Measurements from ENCODE around the gene PDGFRB. TPM values are rescaled to one million over a fixed set of nuclear protein-coding genes. Genes with fewer than 3 reads are reported as not detected.

PDGFRB gene
- total RNA-seq, 4 donors from 2014 or later = 20.2 to 56.3 (median 28.3) TPM

GRCh38 chr5:150079909-150080461 is 75.7 kb downstream of the PDGFRB start:
- WGBS, 2 donors (ENCODE audit: low coverage in 1 of 2) = 94% methylated on average over 19 of the region's 19 CpGs; no CpG with 5 or more reads in 1 of the 2 donors
- intact Hi-C loops (cut with DNase I; ENCODE audit: low total_unique reads) = loop anchor here (10.0 kb wide), 1 partner anchor 1905 kb away; no protein-coding TSS in a partner anchor
- no peak overlapping the region for H3K27ac ChIP-seq

GRCh38 chr5:150078802-150079689 is 76.6 kb downstream of the PDGFRB start:
- TF ChIP-seq POLR2AphosphoS5 (IDR thresholded peaks at IDR 0.05) (no peak), POLR2A (IDR thresholded peaks at IDR 0.05) (no peak), EP300 (IDR thresholded peaks at IDR 0.05; ENCODE audit: low read depth) (no peak)
- TF ChIP-seq, protein P1, sequence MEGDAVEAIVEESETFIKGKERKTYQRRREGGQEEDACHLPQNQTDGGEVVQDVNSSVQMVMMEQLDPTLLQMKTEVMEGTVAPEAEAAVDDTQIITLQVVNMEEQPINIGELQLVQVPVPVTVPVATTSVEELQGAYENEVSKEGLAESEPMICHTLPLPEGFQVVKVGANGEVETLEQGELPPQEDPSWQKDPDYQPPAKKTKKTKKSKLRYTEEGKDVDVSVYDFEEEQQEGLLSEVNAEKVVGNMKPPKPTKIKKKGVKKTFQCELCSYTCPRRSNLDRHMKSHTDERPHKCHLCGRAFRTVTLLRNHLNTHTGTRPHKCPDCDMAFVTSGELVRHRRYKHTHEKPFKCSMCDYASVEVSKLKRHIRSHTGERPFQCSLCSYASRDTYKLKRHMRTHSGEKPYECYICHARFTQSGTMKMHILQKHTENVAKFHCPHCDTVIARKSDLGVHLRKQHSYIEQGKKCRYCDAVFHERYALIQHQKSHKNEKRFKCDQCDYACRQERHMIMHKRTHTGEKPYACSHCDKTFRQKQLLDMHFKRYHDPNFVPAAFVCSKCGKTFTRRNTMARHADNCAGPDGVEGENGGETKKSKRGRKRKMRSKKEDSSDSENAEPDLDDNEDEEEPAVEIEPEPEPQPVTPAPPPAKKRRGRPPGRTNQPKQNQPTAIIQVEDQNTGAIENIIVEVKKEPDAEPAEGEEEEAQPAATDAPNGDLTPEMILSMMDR (IDR thresholded peaks at IDR 0.05) = no peak
- DNase-seq = no peak
- H3K4me1 ChIP-seq = no peaks in the 10 kb centered on the region
- intact Hi-C loops (cut with DNase I; ENCODE audit: low total_unique reads) (loop anchor here (10.0 kb wide), 1 partner anchor 1906 kb away; no protein-coding TSS in a partner anchor), in situ Hi-C loops (cut with MboI; ENCODE audit: low pct_ligation_motif_present in 1 of 4, low pct_unique_long_range_greater_than_20kb in 1 of 4, low sequenced_read_pairs in 3 of 4) (no loop called here)
- 89 to 91% methylated on average over 4 to 7 of the region's 7 CpGs for WGBS, 2 donors (ENCODE audit: low coverage in 1 of 2)
- no peaks in the 10 kb centered on the region for H3K9me3 ChIP-seq
- H3K27me3 ChIP-seq = no peaks in the 10 kb centered on the region
- H3K27ac ChIP-seq = no peak overlapping the region
- H3K4me3 ChIP-seq = no peak overlapping the region
- no peaks in the 10 kb centered on the region for H3K36me3 ChIP-seq

More at GRCh38 chr5:150079909-150080461, 75.7 kb downstream of the PDGFRB start:
- Histone ChIP-seq H3K4me1 (no peaks in the 10 kb centered on the region), H3K36me3 (no peaks in the 10 kb centered on the region), H3K27me3 (no peaks in the 10 kb centered on the region), H3K9me3 (no peaks in the 10 kb centered on the region), H3K4me3 (no peak overlapping the region)
- TF ChIP-seq POLR2A (IDR thresholded peaks at IDR 0.05) (no peak), POLR2AphosphoS5 (IDR thresholded peaks at IDR 0.05) (no peak), EP300 (IDR thresholded peaks at IDR 0.05; ENCODE audit: low read depth) (no peak)
- TF ChIP-seq, protein P1 (IDR thresholded peaks at IDR 0.05) = no peak
- in situ Hi-C loops (cut with MboI; ENCODE audit: low pct_ligation_motif_present in 1 of 4, low pct_unique_long_range_greater_than_20kb in 1 of 4, low sequenced_read_pairs in 3 of 4) = no loop called here
- no peak for DNase-seq

- 93 to 95% methylated on average over 3 to 8 of the region's 8 CpGs for WGBS, 2 donors (ENCODE audit: low coverage in 1 of 2)
- no peak for DNase-seq
- Histone ChIP-seq H3K4me3 (no peak overlapping the region), H3K27ac (no peak overlapping the region), H3K27me3 (no peaks in the 10 kb centered on the region), H3K9me3 (no peaks in the 10 kb centered on the region), H3K4me1 (no peaks in the 10 kb centered on the region), H3K36me3 (no peaks in the 10 kb centered on the region)
- intact Hi-C loops (cut with DNase I; ENCODE audit: low total_unique reads) = loop anchor here (10.0 kb wide), 1 partner anchor 1907 kb away; no protein-coding TSS in a partner anchor
- in situ Hi-C loops (cut with MboI; ENCODE audit: low pct_ligation_motif_present in 1 of 4, low pct_unique_long_range_greater_than_20kb in 1 of 4, low sequenced_read_pairs in 3 of 4) = no loop called here
- TF ChIP-seq, protein P1 (IDR thresholded peaks at IDR 0.05) = no peak
- TF ChIP-seq EP300 (IDR thresholded peaks at IDR 0.05; ENCODE audit: low read depth) (no peak), POLR2A (IDR thresholded peaks at IDR 0.05) (no peak), POLR2AphosphoS5 (IDR thresholded peaks at IDR 0.05) (no peak)
These were observed 77.4 kb downstream of the PDGFRB start for GRCh38 chr5:150077996-150078801.
